NT2/D1 (cell line): ENCODE results near the gene ENTPD1.

Experiments
- SUZ12 ChIP-seq: IDR thresholded peaks from 2 replicates; pipeline ENCODE4 v1.6.1; 2011; ENCODE audit not compliant: insufficient read length, insufficient read depth; ENCODE audit errors: extremely low read depth
- ZNF274 ChIP-seq: IDR thresholded peaks from 2 replicates; pipeline ENCODE4 v1.6.1; 2011; ENCODE audit warnings: mild to moderate bottlenecking, low read depth, low read length

DNA sequence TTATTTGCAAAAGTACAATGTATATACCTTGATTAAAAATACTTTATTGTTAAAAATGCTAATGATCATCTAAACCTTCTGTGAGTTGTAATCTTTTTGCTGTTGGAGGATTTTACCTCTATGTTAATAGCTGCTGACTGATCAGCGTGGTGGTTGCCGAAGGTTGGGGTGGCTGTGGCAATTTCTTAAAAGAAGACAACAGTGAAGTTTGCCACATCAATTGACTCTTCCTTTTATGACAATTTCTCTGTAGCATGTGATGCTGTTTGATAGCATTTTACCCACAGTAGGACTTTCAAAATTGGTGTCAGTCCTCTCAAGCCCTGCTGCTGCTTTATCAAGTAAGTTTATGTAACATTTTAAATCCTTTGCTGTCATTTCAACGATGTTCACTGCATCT is 16.9 kb upstream of the ENTPD1 start:
- TF ChIP-seq ZNF274 (no peak), SUZ12 (no peak)
